ENCODE measurements around the gene RNASE9.
"Not testable (repeated sequence)": the region's sequence is repeated elsewhere in the genome, so short reads cannot be mapped to it uniquely, and the experiment has no call there.

The RNASE9 gene

GRCh38 chr14:20572382-20572990 is 11.6 kb upstream of the RNASE9 start:
- not testable (repeated sequence) for DNase-seq

- DNase-seq = peak; percentile 46 to 74 (median 59)
Observed at GRCh38 chr14:20570720-20571119, 9.9 kb upstream of the RNASE9 start.

GRCh38 chr14:20569865-20570264 is 9.0 kb upstream of the RNASE9 start:
- DNase-seq = not testable (repeated sequence)

- DNase-seq = no peak
Observed at GRCh38 chr14:20569066-20569465, 8.2 kb upstream of the RNASE9 start.

- DNase-seq = no peak
Observed at GRCh38 chr14:20568393-20568792, 7.5 kb upstream of the RNASE9 start.

GRCh38 chr14:20567199-20567598 is 6.4 kb upstream of the RNASE9 start:
- DNase-seq = not testable (repeated sequence)

GRCh38 chr14:20564501-20564997 is 3.7 kb upstream of the RNASE9 start:
- no peak for DNase-seq

GRCh38 chr14:20563971-20564370 is 3.1 kb upstream of the RNASE9 start:
- DNase-seq = no peak

GRCh38 chr14:20559461-20559904 is 1.4 kb downstream of the RNASE9 start:
- DNase-seq = no peak

- DNase-seq = no peak
Observed at GRCh38 chr14:20557212-20557542, 3.7 kb downstream of the RNASE9 start.

GRCh38 chr14:20556500-20557211 is 4.2 kb downstream of the RNASE9 start:
- DNase-seq = peak; percentile 27 to 66 (median 62)

- DNase-seq = peak; percentile 7 to 39 (median 37)
Observed at GRCh38 chr14:20555845-20556244, 5.0 kb downstream of the RNASE9 start.

- DNase-seq = no peak
Observed at GRCh38 chr14:20553024-20553423, 7.8 kb downstream of the RNASE9 start.

GRCh38 chr14:20551606-20552005 is 9.2 kb downstream of the RNASE9 start:
- DNase-seq = no peak

- peak; percentile 60 to 84 (median 82) for DNase-seq
Observed at GRCh38 chr14:20550926-20551325, 9.9 kb downstream of the RNASE9 start.

- no peak for DNase-seq
Observed at GRCh38 chr14:20548414-20549158, 12.3 kb downstream of the RNASE9 start.

- DNase-seq = no peak
Observed at GRCh38 chr14:20546877-20547276, 14.0 kb downstream of the RNASE9 start.

GRCh38 chr14:20539906-20540305 is 20.9 kb downstream of the RNASE9 start:
- no peak for DNase-seq

GRCh38 chr14:20530771-20531571 is 29.9 kb downstream of the RNASE9 start:
- peak; percentile 86 to 89 (median 89) for DNase-seq

- peak; percentile 55 to 79 (median 57) for DNase-seq
Observed at GRCh38 chr14:20529806-20530205, 31.0 kb downstream of the RNASE9 start.

GRCh38 chr14:20524027-20524426 is 36.8 kb downstream of the RNASE9 start:
- no peak for DNase-seq

GRCh38 chr14:20522332-20522731 is 38.5 kb downstream of the RNASE9 start:
- no peak for DNase-seq

GRCh38 chr14:20516921-20517320 is 43.9 kb downstream of the RNASE9 start:
- no peak for DNase-seq

Data from suppressor macrophage treated with lipopolysaccharide for 1 hour (primary cell).